Measurements from ENCODE around the gene METAP1D.

Gene METAP1D

DNA sequence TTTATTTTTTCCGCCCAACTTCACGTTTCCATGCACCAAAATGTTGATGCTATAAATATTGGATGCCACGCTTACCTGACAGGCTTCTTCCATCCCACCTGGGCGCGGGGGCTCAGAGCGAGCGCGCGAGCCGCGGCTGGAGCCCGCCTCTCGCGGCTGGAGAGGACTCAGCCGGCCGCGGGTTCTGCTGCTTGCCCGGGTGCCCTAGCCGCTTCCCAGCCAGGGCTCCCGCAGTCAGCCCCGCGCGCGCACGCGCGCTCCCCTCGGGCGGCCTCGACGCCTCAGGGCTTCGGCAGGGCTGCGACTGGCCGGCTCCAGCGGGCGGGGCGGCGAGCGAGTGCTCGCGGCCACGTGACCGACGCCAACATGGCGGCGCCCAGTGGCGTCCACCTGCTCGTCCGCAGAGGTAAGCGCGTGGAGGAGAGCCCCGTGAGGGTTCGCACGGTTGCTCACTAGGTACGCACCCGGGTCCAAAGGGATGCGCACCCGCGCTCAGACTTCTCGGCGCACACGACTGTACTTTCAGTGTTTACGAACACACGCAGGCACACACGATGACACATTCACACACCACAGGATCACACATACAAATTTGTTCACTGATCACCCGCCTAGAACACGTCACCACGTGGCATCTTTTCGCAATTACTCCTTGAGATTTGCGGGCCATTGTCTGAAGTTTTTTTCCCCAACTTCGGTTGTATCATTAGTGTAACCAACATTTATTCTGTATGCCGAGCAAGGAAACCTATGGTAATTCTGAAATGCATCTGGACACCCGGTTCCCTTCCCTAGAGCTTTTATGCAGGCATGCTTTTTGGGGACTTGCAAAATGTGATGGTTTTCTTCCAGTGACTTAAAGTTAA, at the start of gene METAP1D:
Gene METAP1D, plus strand, starts transcription at position 350 of the 866 bp plus-strand sequence. Its CDS starts 17 bp downstream, at position 367.
- Histone ChIP-seq H3K4me1 (ENCODE audit: control insufficient read depth in 2 of 2, insufficient read depth in 2 of 2, low read length in 2 of 2) (peaks cover 0 to 3% of the 10 kb centered on the region in 2 donors), H3K9ac (ENCODE audit: low read depth in 1 of 2, low read length in 2 of 2) (peak within 1 kb of the TSS; percentile 54 to 64), H3K36me3 (ENCODE audit: control insufficient read depth in 2 of 2, insufficient read depth in 2 of 2, low read length in 2 of 2) (no peaks in the 10 kb centered on the region), H3K27ac (ENCODE audit: low read depth in 2 of 2, low read length in 2 of 2) (no peak within 1 kb of the TSS), H3K4me3 (ENCODE audit: low read length in 2 of 2) (peak within 1 kb of the TSS; percentile 86 to 98), H3K9me3 (ENCODE audit: control insufficient read depth in 2 of 2, low read length in 2 of 2) (no peaks in the 10 kb centered on the region), H3K27me3 (ENCODE audit: control insufficient read depth in 2 of 2, insufficient read depth in 2 of 2, low read length in 2 of 2) (peaks cover 0 to 8% of the 10 kb centered on the region in 2 donors)

DNA sequence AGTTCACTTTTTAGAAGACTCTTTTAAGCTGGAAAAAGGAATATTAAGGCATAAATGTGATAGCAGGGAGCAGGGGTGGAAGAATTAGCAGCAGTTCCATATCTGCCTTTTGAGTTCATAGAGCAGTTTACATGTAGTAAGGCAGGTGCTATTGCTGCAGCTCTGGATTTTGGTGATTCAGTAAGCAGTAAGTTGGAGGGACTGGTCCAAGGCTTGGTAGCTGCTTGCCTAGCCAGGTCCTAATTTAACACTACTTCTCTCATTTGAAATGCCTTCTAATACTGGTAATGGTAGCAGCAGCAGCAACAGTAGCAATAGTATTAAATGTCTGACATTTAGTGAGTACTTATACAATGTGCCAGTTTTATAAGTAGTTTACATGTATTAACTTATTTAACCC, 47.5 kb upstream of the METAP1D start:
- no peaks in the 10 kb centered on the region for H3K9me3 ChIP-seq (ENCODE audit: control insufficient read depth in 2 of 2, low read length in 2 of 2)
- no peak overlapping the region for H3K27ac ChIP-seq (ENCODE audit: low read depth in 2 of 2, low read length in 2 of 2)
- H3K4me3 ChIP-seq (ENCODE audit: low read length in 2 of 2) = no peak overlapping the region
- H3K27me3 ChIP-seq (ENCODE audit: control insufficient read depth in 2 of 2, insufficient read depth in 2 of 2, low read length in 2 of 2) = no peaks in the 10 kb centered on the region
- peaks cover 0 to 5% of the 10 kb centered on the region in 2 donors for H3K36me3 ChIP-seq (ENCODE audit: control insufficient read depth in 2 of 2, insufficient read depth in 2 of 2, low read length in 2 of 2)
- H3K9ac ChIP-seq (ENCODE audit: low read depth in 1 of 2, low read length in 2 of 2) = no peak overlapping the region
- no peaks in the 10 kb centered on the region for H3K4me1 ChIP-seq (ENCODE audit: control insufficient read depth in 2 of 2, insufficient read depth in 2 of 2, low read length in 2 of 2)

DNA sequence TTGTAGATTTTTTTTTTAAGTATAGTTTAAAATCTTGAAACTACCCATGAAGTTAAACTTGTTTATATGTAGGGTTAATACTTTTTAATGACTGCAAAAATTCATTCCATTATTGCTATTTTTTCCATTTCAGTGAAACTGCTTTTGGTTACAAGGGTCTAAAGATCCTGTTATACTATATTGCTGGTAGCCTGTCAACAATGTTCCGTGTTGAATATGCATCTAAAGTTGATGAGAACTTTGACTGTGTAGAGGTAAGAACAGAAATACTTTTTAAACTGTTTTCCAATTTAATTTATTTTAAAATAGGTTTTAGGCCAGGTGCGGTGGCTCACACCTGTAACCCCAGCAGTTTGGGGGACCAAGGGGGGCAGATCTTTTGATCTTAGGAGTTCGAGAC, 47.0 kb upstream of the METAP1D start:
- H3K27ac ChIP-seq (ENCODE audit: low read depth in 2 of 2, low read length in 2 of 2) = no peak overlapping the region
- no peak overlapping the region for H3K9ac ChIP-seq (ENCODE audit: low read depth in 1 of 2, low read length in 2 of 2)
- no peaks in the 10 kb centered on the region for H3K27me3 ChIP-seq (ENCODE audit: control insufficient read depth in 2 of 2, insufficient read depth in 2 of 2, low read length in 2 of 2)
- no peak overlapping the region for H3K4me3 ChIP-seq (ENCODE audit: low read length in 2 of 2)
- no peaks in the 10 kb centered on the region for H3K4me1 ChIP-seq (ENCODE audit: control insufficient read depth in 2 of 2, insufficient read depth in 2 of 2, low read length in 2 of 2)
- H3K36me3 ChIP-seq (ENCODE audit: control insufficient read depth in 2 of 2, insufficient read depth in 2 of 2, low read length in 2 of 2) = peaks cover 0 to 5% of the 10 kb centered on the region in 2 donors
- no peaks in the 10 kb centered on the region for H3K9me3 ChIP-seq (ENCODE audit: control insufficient read depth in 2 of 2, low read length in 2 of 2)

DNA sequence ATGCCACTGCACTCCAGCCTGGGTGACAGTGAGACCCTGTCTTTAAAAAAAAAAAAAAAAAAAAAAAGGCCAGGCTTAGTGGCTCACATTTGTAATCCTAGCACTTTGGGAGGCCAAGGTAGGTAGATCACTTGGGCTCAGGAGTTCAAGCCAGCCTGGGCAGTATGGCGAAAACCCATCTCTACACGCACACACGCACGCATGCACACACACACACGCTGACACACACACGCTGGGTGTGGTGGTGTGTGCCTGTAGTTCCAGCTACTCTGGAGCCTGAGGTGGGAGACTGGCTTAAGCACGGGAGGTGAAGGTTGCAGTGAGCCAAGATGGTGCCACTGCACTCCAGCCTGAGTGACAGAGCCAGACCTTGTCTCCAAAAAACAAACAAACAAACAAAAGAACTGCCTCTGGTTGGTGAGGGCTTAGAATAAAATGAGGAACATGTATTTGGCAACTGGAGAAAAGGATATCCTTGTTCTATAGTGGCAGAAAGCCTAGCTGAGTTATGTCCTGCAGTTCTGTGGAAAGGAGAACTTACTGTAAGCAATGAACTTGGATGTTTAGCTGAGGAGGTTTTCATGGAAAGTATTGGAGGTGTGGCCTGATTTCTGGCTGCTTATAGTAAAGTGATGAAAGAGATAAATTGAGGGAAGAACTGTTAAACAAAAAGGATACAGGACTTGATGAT, 43.5 kb upstream of the METAP1D start:
- Histone ChIP-seq H3K4me3 (ENCODE audit: low read length in 2 of 2) (no peak overlapping the region), H3K27ac (ENCODE audit: low read depth in 2 of 2, low read length in 2 of 2) (no peak overlapping the region), H3K9me3 (ENCODE audit: control insufficient read depth in 2 of 2, low read length in 2 of 2) (no peaks in the 10 kb centered on the region), H3K9ac (ENCODE audit: low read depth in 1 of 2, low read length in 2 of 2) (no peak overlapping the region), H3K4me1 (ENCODE audit: control insufficient read depth in 2 of 2, insufficient read depth in 2 of 2, low read length in 2 of 2) (no peaks in the 10 kb centered on the region), H3K36me3 (ENCODE audit: control insufficient read depth in 2 of 2, insufficient read depth in 2 of 2, low read length in 2 of 2) (peaks cover 0 to 5% of the 10 kb centered on the region in 2 donors), H3K27me3 (ENCODE audit: control insufficient read depth in 2 of 2, insufficient read depth in 2 of 2, low read length in 2 of 2) (no peaks in the 10 kb centered on the region)

DNA sequence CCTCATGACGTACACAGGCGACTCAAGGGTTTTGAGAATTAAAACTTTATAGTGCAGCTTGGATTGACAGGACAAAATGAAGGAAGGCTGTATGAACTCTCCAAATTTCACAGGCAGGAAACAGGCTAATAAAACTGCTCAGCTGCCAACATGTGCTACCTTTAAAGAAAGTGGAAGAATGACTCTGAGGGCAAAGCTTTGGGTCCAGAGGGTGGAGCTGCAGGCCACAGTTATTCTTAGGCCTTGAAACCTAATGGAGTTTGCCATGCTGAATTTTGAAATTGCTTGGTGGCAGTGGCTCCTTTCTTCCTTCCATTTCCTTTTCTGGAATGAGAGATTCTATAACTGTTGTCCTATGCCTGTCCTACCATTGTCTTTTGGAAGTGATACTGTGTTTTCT, 42.7 kb upstream of the METAP1D start:
- Histone ChIP-seq H3K36me3 (ENCODE audit: control insufficient read depth in 2 of 2, insufficient read depth in 2 of 2, low read length in 2 of 2) (peaks cover 0 to 5% of the 10 kb centered on the region in 2 donors), H3K4me1 (ENCODE audit: control insufficient read depth in 2 of 2, insufficient read depth in 2 of 2, low read length in 2 of 2) (no peaks in the 10 kb centered on the region), H3K27me3 (ENCODE audit: control insufficient read depth in 2 of 2, insufficient read depth in 2 of 2, low read length in 2 of 2) (no peaks in the 10 kb centered on the region), H3K9me3 (ENCODE audit: control insufficient read depth in 2 of 2, low read length in 2 of 2) (no peaks in the 10 kb centered on the region), H3K9ac (ENCODE audit: low read depth in 1 of 2, low read length in 2 of 2) (no peak overlapping the region), H3K27ac (ENCODE audit: low read depth in 2 of 2, low read length in 2 of 2) (no peak overlapping the region), H3K4me3 (ENCODE audit: low read length in 2 of 2) (no peak overlapping the region)

DNA sequence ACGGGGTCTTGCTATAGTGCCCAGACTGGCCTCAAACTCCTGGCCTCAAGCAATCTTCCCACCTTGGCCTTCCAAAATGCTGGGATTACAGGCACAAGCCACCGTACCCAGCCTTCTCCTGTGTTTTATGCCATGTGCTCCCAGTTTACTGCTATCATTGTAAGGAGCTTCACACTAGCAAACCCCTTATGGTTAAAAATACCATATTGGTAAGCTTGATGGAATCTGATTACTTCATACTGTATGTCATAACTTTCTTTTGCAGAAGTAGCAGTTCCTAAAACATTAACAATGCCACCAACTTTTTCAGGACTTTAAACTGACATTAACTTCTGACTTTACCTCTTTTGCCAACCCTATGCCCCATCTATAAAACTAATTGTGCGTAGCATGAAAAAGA, 41.3 kb upstream of the METAP1D start:
- Histone ChIP-seq H3K4me3 (ENCODE audit: low read length in 2 of 2) (no peak overlapping the region), H3K9me3 (ENCODE audit: control insufficient read depth in 2 of 2, low read length in 2 of 2) (no peaks in the 10 kb centered on the region), H3K36me3 (ENCODE audit: control insufficient read depth in 2 of 2, insufficient read depth in 2 of 2, low read length in 2 of 2) (peaks cover 0 to 1% of the 10 kb centered on the region in 2 donors), H3K4me1 (ENCODE audit: control insufficient read depth in 2 of 2, insufficient read depth in 2 of 2, low read length in 2 of 2) (no peaks in the 10 kb centered on the region), H3K27ac (ENCODE audit: low read depth in 2 of 2, low read length in 2 of 2) (no peak overlapping the region), H3K9ac (ENCODE audit: low read depth in 1 of 2, low read length in 2 of 2) (no peak overlapping the region), H3K27me3 (ENCODE audit: control insufficient read depth in 2 of 2, insufficient read depth in 2 of 2, low read length in 2 of 2) (no peaks in the 10 kb centered on the region)

DNA sequence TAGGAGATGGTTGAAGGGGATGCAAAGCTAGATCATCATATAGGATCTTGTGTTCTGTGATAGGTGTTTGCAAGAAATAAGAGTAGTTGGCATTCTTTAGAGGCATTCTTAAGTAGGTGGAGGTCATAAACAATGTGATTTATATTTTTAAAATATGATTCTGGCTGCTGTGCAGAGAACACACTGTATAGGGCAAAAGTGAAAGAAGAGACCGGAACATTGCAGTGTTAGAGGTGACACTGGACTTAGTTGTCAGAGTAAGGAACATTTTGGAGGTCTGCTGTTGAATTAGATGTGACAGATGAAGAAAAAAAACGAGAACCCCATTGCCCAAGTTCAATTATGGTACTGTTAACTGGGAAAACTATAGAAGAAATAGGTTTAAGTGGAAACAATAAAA, 39.8 kb upstream of the METAP1D start:
- no peaks in the 10 kb centered on the region for H3K4me1 ChIP-seq (ENCODE audit: control insufficient read depth in 2 of 2, insufficient read depth in 2 of 2, low read length in 2 of 2)
- H3K36me3 ChIP-seq (ENCODE audit: control insufficient read depth in 2 of 2, insufficient read depth in 2 of 2, low read length in 2 of 2) = peaks cover 0 to 1% of the 10 kb centered on the region in 2 donors
- H3K27ac ChIP-seq (ENCODE audit: low read depth in 2 of 2, low read length in 2 of 2) = no peak overlapping the region
- H3K9ac ChIP-seq (ENCODE audit: low read depth in 1 of 2, low read length in 2 of 2) = no peak overlapping the region
- H3K27me3 ChIP-seq (ENCODE audit: control insufficient read depth in 2 of 2, insufficient read depth in 2 of 2, low read length in 2 of 2) = no peaks in the 10 kb centered on the region
- no peak overlapping the region for H3K4me3 ChIP-seq (ENCODE audit: low read length in 2 of 2)
- H3K9me3 ChIP-seq (ENCODE audit: control insufficient read depth in 2 of 2, low read length in 2 of 2) = no peaks in the 10 kb centered on the region

DNA sequence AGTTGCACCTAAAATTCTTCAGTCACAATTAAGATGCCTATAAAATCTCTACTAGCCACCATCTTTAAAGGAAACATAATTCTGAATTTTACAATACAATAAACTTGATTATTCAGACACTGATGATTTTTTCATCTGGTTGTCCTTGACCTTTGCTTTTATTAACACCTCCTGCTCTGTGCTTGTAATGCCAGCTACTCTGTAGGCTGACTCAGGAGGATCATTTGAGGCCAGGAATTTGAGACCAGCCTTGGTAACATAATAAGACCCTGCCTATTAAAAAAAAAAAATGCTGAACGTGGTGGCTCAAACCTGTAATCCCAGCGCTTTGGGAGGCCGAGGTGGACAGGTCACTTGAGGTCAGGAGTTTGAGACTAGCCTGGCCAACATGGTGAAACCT, 39.2 kb upstream of the METAP1D start:
- no peak overlapping the region for H3K9ac ChIP-seq (ENCODE audit: low read depth in 1 of 2, low read length in 2 of 2)
- no peaks in the 10 kb centered on the region for H3K4me1 ChIP-seq (ENCODE audit: control insufficient read depth in 2 of 2, insufficient read depth in 2 of 2, low read length in 2 of 2)

DNA sequence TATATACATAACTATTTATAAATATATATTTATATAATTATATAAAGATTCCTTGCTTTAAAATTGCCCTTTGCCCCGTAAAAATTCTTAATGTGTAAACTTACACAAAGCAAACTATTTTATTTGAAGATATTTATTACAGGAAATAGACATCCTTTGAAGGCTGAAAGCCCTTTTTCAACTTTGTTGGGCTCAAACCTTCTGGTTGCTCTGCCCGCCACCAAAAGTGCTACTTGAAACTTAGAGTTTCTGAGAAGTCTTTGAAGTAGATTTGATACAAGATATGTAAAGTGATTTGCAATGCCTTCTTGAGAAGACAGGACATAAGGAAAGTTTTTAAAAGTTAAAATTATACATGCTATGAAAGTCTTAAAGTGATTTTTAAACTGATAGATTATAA, 36.6 kb upstream of the METAP1D start:
- H3K27ac ChIP-seq (ENCODE audit: low read depth in 2 of 2, low read length in 2 of 2) = no peak overlapping the region
- H3K4me3 ChIP-seq (ENCODE audit: low read length in 2 of 2) = no peak overlapping the region
- no peaks in the 10 kb centered on the region for H3K9me3 ChIP-seq (ENCODE audit: control insufficient read depth in 2 of 2, low read length in 2 of 2)
- no peaks in the 10 kb centered on the region for H3K4me1 ChIP-seq (ENCODE audit: control insufficient read depth in 2 of 2, insufficient read depth in 2 of 2, low read length in 2 of 2)
- H3K9ac ChIP-seq (ENCODE audit: low read depth in 1 of 2, low read length in 2 of 2) = no peak overlapping the region
- peaks cover 11 to 15% of the 10 kb centered on the region in 2 donors for H3K36me3 ChIP-seq (ENCODE audit: control insufficient read depth in 2 of 2, insufficient read depth in 2 of 2, low read length in 2 of 2)
- H3K27me3 ChIP-seq (ENCODE audit: control insufficient read depth in 2 of 2, insufficient read depth in 2 of 2, low read length in 2 of 2) = no peaks in the 10 kb centered on the region

More for the DNA sequence above, 39.2 kb upstream of the METAP1D start:
- Histone ChIP-seq H3K27ac (ENCODE audit: low read depth in 2 of 2, low read length in 2 of 2) (no peak overlapping the region), H3K36me3 (ENCODE audit: control insufficient read depth in 2 of 2, insufficient read depth in 2 of 2, low read length in 2 of 2) (peaks cover 2 to 3% of the 10 kb centered on the region in 2 donors), H3K27me3 (ENCODE audit: control insufficient read depth in 2 of 2, insufficient read depth in 2 of 2, low read length in 2 of 2) (no peaks in the 10 kb centered on the region), H3K4me3 (ENCODE audit: low read length in 2 of 2) (no peak overlapping the region), H3K9me3 (ENCODE audit: control insufficient read depth in 2 of 2, low read length in 2 of 2) (no peaks in the 10 kb centered on the region)

DNA sequence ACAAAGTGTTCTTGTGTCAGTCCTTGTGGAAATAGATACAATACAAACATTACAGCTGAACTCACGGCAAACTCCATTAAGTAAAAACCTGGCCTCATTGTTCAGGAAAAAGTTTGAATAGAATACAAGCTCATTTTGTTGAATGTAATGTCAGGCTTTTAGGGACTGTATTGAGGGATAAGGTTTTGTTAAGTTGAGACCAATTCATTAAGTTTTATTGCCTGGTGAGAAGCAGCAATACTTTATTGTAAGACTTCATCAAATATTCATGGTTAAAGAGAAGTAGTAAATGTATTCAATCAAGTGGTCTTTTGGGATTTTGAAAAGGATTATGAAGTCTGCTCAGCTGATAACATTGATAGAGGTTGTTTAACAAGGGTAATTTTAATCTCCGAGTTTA, 35.4 kb upstream of the METAP1D start:
- Histone ChIP-seq H3K4me3 (ENCODE audit: low read length in 2 of 2) (no peak overlapping the region), H3K4me1 (ENCODE audit: control insufficient read depth in 2 of 2, insufficient read depth in 2 of 2, low read length in 2 of 2) (no peaks in the 10 kb centered on the region), H3K27ac (ENCODE audit: low read depth in 2 of 2, low read length in 2 of 2) (no peak overlapping the region), H3K36me3 (ENCODE audit: control insufficient read depth in 2 of 2, insufficient read depth in 2 of 2, low read length in 2 of 2) (peaks cover 11 to 21% of the 10 kb centered on the region in 2 donors), H3K9ac (ENCODE audit: low read depth in 1 of 2, low read length in 2 of 2) (no peak overlapping the region), H3K27me3 (ENCODE audit: control insufficient read depth in 2 of 2, insufficient read depth in 2 of 2, low read length in 2 of 2) (no peaks in the 10 kb centered on the region), H3K9me3 (ENCODE audit: control insufficient read depth in 2 of 2, low read length in 2 of 2) (no peaks in the 10 kb centered on the region)

Data from mucosa of rectum (tissue), 2 donors.